ENCODE results near the gene CCL7.

Gene CCL7

GRCh38 chr17:34222722-34223497 is 47.1 kb upstream of the CCL7 start:
- TF ChIP-seq GABPA (IDR thresholded peaks at IDR 0.05; ENCODE audit: low read depth) (no peak), SPI1 (IDR thresholded peaks at IDR 0.05; ENCODE audit: borderline replicate concordance, low read depth) (no peak), POLR2AphosphoS5 (IDR thresholded peaks at IDR 0.05; ENCODE audit: low read depth) (no peak), CTCF (IDR thresholded peaks at IDR 0.05; ENCODE audit: insufficient read depth, low read length) (no peak), REST (IDR thresholded peaks at IDR 0.05; ENCODE audit: insufficient replicate concordance, low read depth) (no peak)
- Histone ChIP-seq H3K4me3 (replicated peaks; ENCODE audit: insufficient read depth, low read length) (no peak overlapping the region), H3K27me3 (ENCODE audit: insufficient read depth, poor library complexity, severe bottlenecking) (no peaks in the 10 kb centered on the region), H3K27ac (replicated peaks) (no peak overlapping the region)
- no peak for DNase-seq (ENCODE audit: low read depth in 1 of 2, low spot score in 1 of 2)

GRCh38 chr17:34225046-34225445 is 45.0 kb upstream of the CCL7 start:
- Histone ChIP-seq H3K27ac (replicated peaks) (no peak overlapping the region), H3K27me3 (ENCODE audit: insufficient read depth, poor library complexity, severe bottlenecking) (no peaks in the 10 kb centered on the region), H3K4me3 (replicated peaks; ENCODE audit: insufficient read depth, low read length) (no peak overlapping the region)
- no peak for DNase-seq (ENCODE audit: low read depth in 1 of 2, low spot score in 1 of 2)
- no peak for TF ChIP-seq REST (IDR thresholded peaks at IDR 0.05; ENCODE audit: insufficient replicate concordance, low read depth)
- TF ChIP-seq GABPA (IDR thresholded peaks at IDR 0.05; ENCODE audit: low read depth) = no peak
- TF ChIP-seq POLR2AphosphoS5 (IDR thresholded peaks at IDR 0.05; ENCODE audit: low read depth) = no peak
- TF ChIP-seq SPI1 (IDR thresholded peaks at IDR 0.05; ENCODE audit: borderline replicate concordance, low read depth) = no peak
- no peak for TF ChIP-seq CTCF (IDR thresholded peaks at IDR 0.05; ENCODE audit: insufficient read depth, low read length)

- no peak overlapping the region for H3K4me3 ChIP-seq (replicated peaks; ENCODE audit: insufficient read depth, low read length)
- H3K27me3 ChIP-seq (ENCODE audit: insufficient read depth, poor library complexity, severe bottlenecking) = no peaks in the 10 kb centered on the region
- H3K27ac ChIP-seq (replicated peaks) = no peak overlapping the region
- DNase-seq (ENCODE audit: low read depth in 1 of 2, low spot score in 1 of 2) = no peak
- TF ChIP-seq CTCF (IDR thresholded peaks at IDR 0.05; ENCODE audit: insufficient read depth, low read length) (no peak), REST (IDR thresholded peaks at IDR 0.05; ENCODE audit: insufficient replicate concordance, low read depth) (no peak), SPI1 (IDR thresholded peaks at IDR 0.05; ENCODE audit: borderline replicate concordance, low read depth) (no peak), GABPA (IDR thresholded peaks at IDR 0.05; ENCODE audit: low read depth) (no peak), POLR2AphosphoS5 (IDR thresholded peaks at IDR 0.05; ENCODE audit: low read depth) (no peak)
Observed at GRCh38 chr17:34226011-34226743, 43.8 kb upstream of the CCL7 start.

Data from HL-60 (cell line).